ENCODE data around the gene ATG14.

The ATG14 gene

GRCh38 chr14:55324812-55325211 lies 86.8 kb downstream of the ATG14 start:
- no peak for TF ChIP-seq CTCF (IDR thresholded peaks at IDR 0.05; ENCODE audit: low read depth, low read length, missing control alignments)
- in situ Hi-C loops (cut with HindIII; ENCODE audit: low sequenced_read_pairs): no loop called here
- H3K4me3 ChIP-seq (ENCODE audit: low read depth, low read length): no peak overlapping the region
- no peak for DNase-seq (ENCODE audit: low read depth)

- no peak for DNase-seq (ENCODE audit: low read depth)
- TF ChIP-seq CTCF (IDR thresholded peaks at IDR 0.05; ENCODE audit: low read depth, low read length, missing control alignments): no peak
- in situ Hi-C loops (cut with HindIII; ENCODE audit: low sequenced_read_pairs): no loop called here
- H3K4me3 ChIP-seq (ENCODE audit: low read depth, low read length): no peak overlapping the region
These were observed 87.7 kb downstream of the ATG14 start for GRCh38 chr14:55323910-55324309.

GRCh38 chr14:55318694-55319093 lies 92.9 kb downstream of the ATG14 start:
- no peak for DNase-seq (ENCODE audit: low read depth)

GRCh38 chr14:55317542-55318306 lies 93.9 kb downstream of the ATG14 start:
- no peak for DNase-seq (ENCODE audit: low read depth)
- in situ Hi-C loops (cut with HindIII; ENCODE audit: low sequenced_read_pairs): no loop called here
- TF ChIP-seq CTCF (IDR thresholded peaks at IDR 0.05; ENCODE audit: low read depth, low read length, missing control alignments): no peak
- no peak overlapping the region for H3K4me3 ChIP-seq (ENCODE audit: low read depth, low read length)

More at GRCh38 chr14:55318694-55319093, 92.9 kb downstream of the ATG14 start:
- no peak overlapping the region for H3K4me3 ChIP-seq (ENCODE audit: low read depth, low read length)
- in situ Hi-C loops (cut with HindIII; ENCODE audit: low sequenced_read_pairs): no loop called here
- TF ChIP-seq CTCF (IDR thresholded peaks at IDR 0.05; ENCODE audit: low read depth, low read length, missing control alignments): no peak

- DNase-seq (ENCODE audit: low read depth): no peak
- TF ChIP-seq CTCF (IDR thresholded peaks at IDR 0.05; ENCODE audit: low read depth, low read length, missing control alignments): no peak
- in situ Hi-C loops (cut with HindIII; ENCODE audit: low sequenced_read_pairs): no loop called here
- no peak overlapping the region for H3K4me3 ChIP-seq (ENCODE audit: low read depth, low read length)
These were observed 95.1 kb downstream of the ATG14 start for GRCh38 chr14:55316564-55316963.
